ENCODE measurements around the gene POMZP3.
"Not testable (repeated sequence)": the region's sequence is repeated elsewhere in the genome, so short reads cannot be mapped to it uniquely, and the experiment has no call there.

POMZP3 gene

GRCh38 chr7:76591602-76592304 lies 35.3 kb downstream of the POMZP3 start:
- POLR2A ChIA-PET; CTCF ChIA-PET; DNase-seq (ENCODE audit: extremely low spot score): not testable (repeated sequence)

- CTCF ChIA-PET; DNase-seq (ENCODE audit: extremely low spot score); POLR2A ChIA-PET: not testable (repeated sequence)
Measured at GRCh38 chr7:76591033-76591432, 36.0 kb downstream of the POMZP3 start.

GRCh38 chr7:76588586-76588985 lies 38.5 kb downstream of the POMZP3 start:
- POLR2A ChIA-PET; DNase-seq (ENCODE audit: extremely low spot score); CTCF ChIA-PET: not testable (repeated sequence)

- DNase-seq (ENCODE audit: extremely low spot score); POLR2A ChIA-PET; CTCF ChIA-PET: not testable (repeated sequence)
Measured at GRCh38 chr7:76586585-76587315, 40.3 kb downstream of the POMZP3 start.

GRCh38 chr7:76583636-76584281 lies 43.3 kb downstream of the POMZP3 start:
- CTCF ChIA-PET; DNase-seq (ENCODE audit: extremely low spot score); POLR2A ChIA-PET: not testable (repeated sequence)

- POLR2A ChIA-PET; CTCF ChIA-PET; DNase-seq (ENCODE audit: extremely low spot score): not testable (repeated sequence)
Measured at GRCh38 chr7:76582848-76583631, 44.0 kb downstream of the POMZP3 start.

GRCh38 chr7:76575919-76576655 lies 51.0 kb downstream of the POMZP3 start:
- DNase-seq (ENCODE audit: extremely low spot score); CTCF ChIA-PET; POLR2A ChIA-PET: not testable (repeated sequence)

GRCh38 chr7:76575431-76575830 lies 51.6 kb downstream of the POMZP3 start:
- POLR2A ChIA-PET; CTCF ChIA-PET; DNase-seq (ENCODE audit: extremely low spot score): not testable (repeated sequence)

GRCh38 chr7:76572296-76572695 lies 54.8 kb downstream of the POMZP3 start:
- CTCF ChIA-PET; DNase-seq (ENCODE audit: extremely low spot score); POLR2A ChIA-PET: not testable (repeated sequence)

- CTCF ChIA-PET; DNase-seq (ENCODE audit: extremely low spot score); POLR2A ChIA-PET: not testable (repeated sequence)
Measured at GRCh38 chr7:76570324-76570775, 56.7 kb downstream of the POMZP3 start.

- CTCF ChIA-PET; DNase-seq (ENCODE audit: extremely low spot score); POLR2A ChIA-PET: not testable (repeated sequence)
Measured at GRCh38 chr7:76568742-76569141, 58.3 kb downstream of the POMZP3 start.

- CTCF ChIA-PET, result not testable (repeated sequence)
Measured at GRCh38 chr7:76567753-76568152, 59.3 kb downstream of the POMZP3 start.

GRCh38 chr7:76567311-76567710 lies 59.8 kb downstream of the POMZP3 start:
- POLR2A ChIA-PET; CTCF ChIA-PET; DNase-seq (ENCODE audit: extremely low spot score): not testable (repeated sequence)

More at GRCh38 chr7:76567753-76568152, 59.3 kb downstream of the POMZP3 start:
- POLR2A ChIA-PET; DNase-seq (ENCODE audit: extremely low spot score): not testable (repeated sequence)

- DNase-seq (ENCODE audit: extremely low spot score); POLR2A ChIA-PET; CTCF ChIA-PET: not testable (repeated sequence)
Measured at GRCh38 chr7:76565001-76565400, 62.1 kb downstream of the POMZP3 start.

- CTCF ChIA-PET; DNase-seq (ENCODE audit: extremely low spot score); POLR2A ChIA-PET: not testable (repeated sequence)
Measured at GRCh38 chr7:76561342-76561741, 65.7 kb downstream of the POMZP3 start.

- CTCF ChIA-PET; POLR2A ChIA-PET; DNase-seq (ENCODE audit: extremely low spot score): not testable (repeated sequence)
Measured at GRCh38 chr7:76560157-76560556, 66.9 kb downstream of the POMZP3 start.
